Mucosa of descending colon (tissue), 3 donors: ENCODE measurements around the gene RIPK3. TPM values are rescaled to one million over a fixed set of nuclear protein-coding genes. Genes with fewer than 3 reads are reported as not detected.

ENCODE experiments used
- ATAC-seq: fragments of 200-7000 bp; cut with Tn5 transposase; one replicate; pipeline ENCODE4 v1.9.1; 2020; ENCODE audit warnings: mild to moderate bottlenecking, moderate library complexity
- DNase-seq, 3 donors: peaks; one replicate each; pipeline ENCODE4 v3.0.0-alpha.2; 2020
- H3K36me3 ChIP-seq: fragments of 200-600 bp; one replicate; pipeline ENCODE4 v1.8.0; 2021; ENCODE audit warnings: low read depth, mild to moderate bottlenecking
- H3K4me1 ChIP-seq: fragments of 200-600 bp; one replicate; pipeline ENCODE4 v1.8.0; 2021; ENCODE audit warnings: low read depth, mild to moderate bottlenecking
- H3K4me3 ChIP-seq: fragments of 200-600 bp; one replicate; pipeline ENCODE4 v1.8.0; 2021; ENCODE audit warnings: mild to moderate bottlenecking
- H3K9me3 ChIP-seq: fragments of 200-600 bp; one replicate; pipeline ENCODE4 v1.8.0; 2021; ENCODE audit warnings: mild to moderate bottlenecking
- CTCF ChIP-seq: fragments of 200-600 bp; IDR thresholded peaks from one replicate; pipeline ENCODE4 v1.8.0; 2022; ENCODE audit warnings: antibody characterized with exemption, mild to moderate bottlenecking
- intact Hi-C, 2 donors: fragments of 100-400 bp; cut with DNase I in 1 of 2; cut with micrococcal nuclease in 1 of 2; formaldehyde crosslinking; loops; one replicate each; pipeline versions ENCODE4 v1.11.0 to v1.11.1; 2022; cut with DNase I, micrococcal nuclease
- total RNA-seq, 3 donors: library from RNA; stranded (reverse); fragmentation: NEBNext Ultra II Directional in 2 of 3; extraction: Animal tissue kit (Norgen Biotek cat#: 25700) in 2 of 3; gene quantifications; one replicate each; pipeline versions ENCODE4 v1.2.1 to v1.2.4, GENCODE V29; 2021 to 2023
- donor health status: DM: no; HTN: no; CAD: no; lungs with moderate emphysema.
- donor health status: DM: no; HTN: no; CAD: no.
- donor health status: DM: no; HTN: yes; CAD: no.

The RIPK3 gene
- total RNA-seq, 3 donors from 2014 or later, result 40.6 to 99.9 (median 71.7) TPM

DNA sequence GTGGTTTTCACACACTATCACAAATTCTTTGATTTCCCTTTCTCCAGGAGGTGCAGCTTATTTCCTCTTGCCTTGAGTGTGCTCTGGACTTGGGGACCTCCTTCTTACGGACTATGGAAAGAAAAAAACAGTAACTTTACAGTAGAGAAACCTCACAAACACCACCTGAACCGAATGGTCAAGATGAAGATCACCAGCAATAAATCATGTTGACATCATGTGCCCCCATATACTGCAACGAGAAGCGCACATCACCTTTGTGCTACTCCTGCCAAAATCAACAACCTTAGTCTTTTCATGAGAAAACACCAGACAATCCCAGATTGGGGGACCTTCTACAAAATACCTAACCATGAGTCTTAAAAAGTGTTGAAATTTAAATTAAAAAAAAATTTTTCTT, 45.7 kb upstream of the RIPK3 start:
- no peak overlapping the region for H3K4me3 ChIP-seq
- no peak for TF ChIP-seq CTCF
- no peak for ATAC-seq

GRCh38 chr14:24384169-24384568, 44.4 kb upstream of the RIPK3 start:
- no peaks in the 10 kb centered on the region for H3K36me3 ChIP-seq
- TF ChIP-seq CTCF, result no peak
- intact Hi-C loops, result no loop called here
- H3K9me3 ChIP-seq, result no peaks in the 10 kb centered on the region
- H3K4me1 ChIP-seq, result no peaks in the 10 kb centered on the region
- ATAC-seq (no peak), DNase-seq (no peak)
- H3K4me3 ChIP-seq, result no peak overlapping the region

More for the DNA sequence above, 45.7 kb upstream of the RIPK3 start:
- no peaks in the 10 kb centered on the region for H3K4me1 ChIP-seq
- H3K9me3 ChIP-seq, result no peaks in the 10 kb centered on the region
- H3K36me3 ChIP-seq, result no peaks in the 10 kb centered on the region
- intact Hi-C loops, result no loop called here
- no peak for DNase-seq

GRCh38 chr14:24382064-24382371, 42.2 kb upstream of the RIPK3 start:
- Histone ChIP-seq H3K36me3 (no peaks in the 10 kb centered on the region), H3K4me1 (no peaks in the 10 kb centered on the region), H3K4me3 (no peak overlapping the region), H3K9me3 (no peaks in the 10 kb centered on the region)
- TF ChIP-seq CTCF, result no peak
- no peak for DNase-seq
- intact Hi-C loops, result no loop called here
- no peak for ATAC-seq

DNA sequence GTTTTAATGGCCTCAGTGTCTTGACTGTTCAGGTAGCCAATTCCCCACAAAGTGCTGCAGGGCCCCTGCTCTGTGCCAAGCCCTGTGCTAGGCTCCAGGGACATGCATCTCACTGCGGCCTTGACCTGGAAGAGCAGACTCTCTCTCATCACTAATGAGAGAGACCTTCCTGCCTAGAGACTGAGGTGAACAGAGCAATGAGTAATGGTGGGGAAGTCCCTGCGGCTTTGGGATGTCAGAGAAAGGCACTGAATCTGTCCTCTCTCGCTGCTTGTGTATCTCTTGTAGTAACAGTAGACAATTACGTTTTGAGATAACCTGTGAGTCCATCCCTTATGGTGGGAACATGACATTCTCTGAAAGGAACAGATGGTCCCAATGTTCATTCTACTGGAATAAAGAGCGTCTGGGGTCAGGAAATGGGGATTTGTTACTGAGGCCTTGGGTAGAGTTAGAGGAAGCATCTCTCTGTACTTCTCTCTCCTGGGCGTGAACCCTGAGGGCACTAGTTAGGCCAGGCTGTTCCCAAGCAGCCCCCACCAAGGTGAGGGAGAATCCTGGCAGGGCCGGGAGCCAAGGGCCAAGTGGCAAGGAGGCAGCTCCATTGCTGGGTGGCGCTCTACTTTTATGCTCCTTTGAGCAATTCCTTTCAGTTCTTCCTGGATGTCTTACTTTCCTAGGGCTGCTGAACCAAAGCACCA, 41.7 kb upstream of the RIPK3 start:
- DNase-seq (no peak), ATAC-seq (no peak)
- Histone ChIP-seq H3K36me3 (no peaks in the 10 kb centered on the region), H3K4me3 (no peak overlapping the region), H3K4me1 (no peaks in the 10 kb centered on the region), H3K9me3 (no peaks in the 10 kb centered on the region)
- intact Hi-C loops, result no loop called here
- TF ChIP-seq CTCF, result no peak

DNA sequence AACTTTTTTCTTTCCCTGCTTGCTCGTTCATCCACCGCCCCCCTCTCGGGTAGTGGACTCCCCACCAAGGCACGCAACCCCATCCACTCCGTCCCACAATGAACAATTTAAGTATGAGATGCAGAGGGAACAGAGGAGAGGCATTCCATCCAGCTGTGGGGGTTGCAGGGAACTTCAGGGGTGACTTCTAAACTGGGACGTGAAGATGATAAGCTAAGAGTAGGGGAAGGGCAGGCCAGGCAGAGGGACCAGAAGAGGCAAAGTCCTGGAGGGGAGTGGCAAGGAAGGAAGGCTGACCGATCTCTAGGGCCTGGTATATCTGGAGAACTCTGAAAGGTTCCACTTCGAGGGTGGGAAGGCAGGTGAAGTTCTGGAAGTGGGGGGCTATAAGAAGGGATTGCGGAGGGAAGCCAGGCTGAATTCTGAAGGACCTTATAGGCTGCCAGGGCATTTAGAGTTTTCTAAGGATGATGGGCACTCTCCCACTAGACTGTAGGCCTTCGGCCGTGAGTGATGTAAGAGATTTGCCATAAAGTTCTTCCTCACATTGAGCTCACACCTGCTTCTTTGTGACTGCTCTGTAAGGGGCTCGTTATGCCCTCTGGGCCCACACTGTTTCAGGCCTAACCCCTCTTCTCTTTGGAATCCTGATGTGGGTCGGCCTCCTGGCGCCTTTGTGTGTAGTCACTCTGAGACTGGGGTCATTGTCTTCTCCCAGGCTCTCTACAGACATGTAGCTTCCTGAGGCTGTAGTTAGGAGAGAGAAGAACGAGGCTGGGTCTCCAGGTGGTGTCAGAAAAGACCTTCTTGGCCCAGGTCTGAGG, 40.3 kb upstream of the RIPK3 start:
- Histone ChIP-seq H3K9me3 (no peaks in the 10 kb centered on the region), H3K4me3 (no peak overlapping the region), H3K4me1 (no peaks in the 10 kb centered on the region), H3K36me3 (no peaks in the 10 kb centered on the region)
- ATAC-seq (no peak), DNase-seq (no peak)
- intact Hi-C loops, result no loop called here
- no peak for TF ChIP-seq CTCF
